SK-N-SH treated with all-trans-retinoic acid at 6 μM for 48 hours (cell line): ENCODE results near the gene RUVBL2.

ENCODE experiments used
- ATAC-seq: fragments of 200-7000 bp; cut with Tn5 transposase; 3 replicates; pipeline ENCODE4 v1.9.1; 2020; ENCODE audit warnings: mild to moderate bottlenecking, moderate library complexity
- ARNTL ChIP-seq: fragments of 450-650 bp; formaldehyde crosslinking; IDR thresholded peaks from 2 replicates; pipeline ENCODE4 v1.5.0; 2020; ENCODE audit warnings: low read depth, mild to moderate bottlenecking, moderate library complexity, borderline replicate concordance
- BACH2 ChIP-seq: fragments of 250-450 bp; sonication (Bioruptor Pico); IDR thresholded peaks from 2 replicates; pipeline ENCODE4 v1.9.0; 2021; ENCODE audit warnings: mild to moderate bottlenecking, borderline replicate concordance
- CSDC2 ChIP-seq: fragments of 250-450 bp; sonication (Bioruptor Pico); IDR thresholded peaks from 2 replicates; pipeline ENCODE4 v1.5.0; 2020; ENCODE audit warnings: mild to moderate bottlenecking, moderate library complexity
- ESRRG ChIP-seq: fragments of 250-450 bp; sonication (Bioruptor Pico); IDR thresholded peaks from 2 replicates; pipeline ENCODE4 v1.6.1; 2021; ENCODE audit warnings: mild to moderate bottlenecking
- GLIS3 ChIP-seq: fragments of 250-450 bp; sonication (Bioruptor Pico); IDR thresholded peaks from 2 replicates; pipeline ENCODE4 v1.5.0; 2020; ENCODE audit warnings: mild to moderate bottlenecking, moderate library complexity
- ISL1 ChIP-seq: fragments of 250-450 bp; sonication (Bioruptor Pico); IDR thresholded peaks from 2 replicates; pipeline ENCODE4 v2.1.2; 2022; ENCODE audit warnings: mild to moderate bottlenecking, moderate library complexity
- OSR1 ChIP-seq: fragments of 250-450 bp; sonication (Bioruptor Pico); IDR thresholded peaks from 2 replicates; pipeline ENCODE4 v1.8.0; 2022; ENCODE audit warnings: moderate library complexity, mild to moderate bottlenecking, inconsistent platforms
- PPARA ChIP-seq: fragments of 250-450 bp; sonication (Bioruptor Pico); IDR thresholded peaks from 2 replicates; pipeline ENCODE4 v1.5.0; 2020; ENCODE audit warnings: mild to moderate bottlenecking, borderline replicate concordance
- RARB ChIP-seq: fragments of 250-450 bp; sonication (Bioruptor Pico); IDR thresholded peaks from 2 replicates; pipeline ENCODE4 v1.8.0; 2021; ENCODE audit warnings: mild to moderate bottlenecking, moderate library complexity
- SNAI2 ChIP-seq: fragments of 250-450 bp; sonication (Bioruptor Pico); IDR thresholded peaks from 2 replicates; pipeline ENCODE4 v1.5.0; 2020; ENCODE audit warnings: mild to moderate bottlenecking, moderate library complexity
- TCF4 ChIP-seq: fragments of 250-450 bp; sonication (Bioruptor Pico); IDR thresholded peaks from 2 replicates; pipeline ENCODE4 v1.8.0; 2021; ENCODE audit warnings: mild to moderate bottlenecking, moderate library complexity, borderline replicate concordance
- TOX ChIP-seq: fragments of 250-450 bp; sonication (Bioruptor Pico); IDR thresholded peaks from 2 replicates; pipeline ENCODE4 v1.8.0; 2021; ENCODE audit warnings: mild to moderate bottlenecking, moderate library complexity, borderline replicate concordance
- TSHZ2 ChIP-seq: fragments of 250-450 bp; sonication (Bioruptor Pico); IDR thresholded peaks from 2 replicates; pipeline ENCODE4 v1.5.0; 2020; ENCODE audit warnings: mild to moderate bottlenecking, moderate library complexity
- ZFP3 ChIP-seq: fragments of 250-450 bp; sonication (Bioruptor Pico); IDR thresholded peaks from 2 replicates; pipeline ENCODE4 v1.5.0; 2020; ENCODE audit warnings: mild to moderate bottlenecking, moderate library complexity
- ZFP30 ChIP-seq: fragments of 450-650 bp; formaldehyde crosslinking; IDR thresholded peaks from 2 replicates; pipeline ENCODE4 v1.5.0; 2022; ENCODE audit warnings: mild to moderate bottlenecking, moderate library complexity
- ZNF565 ChIP-seq: fragments of 450-650 bp; formaldehyde crosslinking; conservative IDR thresholded peaks from 2 replicates; pipeline ENCODE4 v1.5.0; 2020; ENCODE audit warnings: low read depth, mild to moderate bottlenecking, moderate library complexity
- ZNF70 ChIP-seq: fragments of 450-650 bp; formaldehyde crosslinking; IDR thresholded peaks from 2 replicates; pipeline ENCODE4 v1.5.0; 2020; ENCODE audit warnings: mild to moderate bottlenecking, moderate library complexity
- ZNF8 ChIP-seq: fragments of 450-650 bp; formaldehyde crosslinking; IDR thresholded peaks from 2 replicates; pipeline ENCODE4 v1.5.0; 2020; ENCODE audit warnings: mild to moderate bottlenecking, moderate library complexity
- TF ChIP-seq, protein P1 (sequence below): fragments of 250-450 bp; sonication (Bioruptor Pico); IDR thresholded peaks from 2 replicates; pipeline ENCODE4 v1.8.0; 2020; ENCODE audit warnings: mild to moderate bottlenecking, moderate library complexity, borderline replicate concordance
- TF ChIP-seq, protein P2 (sequence below): fragments of 250-450 bp; sonication (Bioruptor Pico); IDR thresholded peaks from 2 replicates; pipeline ENCODE4 v1.5.1; 2021; ENCODE audit warnings: mild to moderate bottlenecking, moderate library complexity
- TF ChIP-seq, protein P3 (sequence below): fragments of 250-450 bp; sonication (Bioruptor Pico); IDR thresholded peaks from 2 replicates; pipeline ENCODE4 v1.5.1; 2020; ENCODE audit warnings: low read depth, mild to moderate bottlenecking, moderate library complexity

The RUVBL2 gene

DNA sequence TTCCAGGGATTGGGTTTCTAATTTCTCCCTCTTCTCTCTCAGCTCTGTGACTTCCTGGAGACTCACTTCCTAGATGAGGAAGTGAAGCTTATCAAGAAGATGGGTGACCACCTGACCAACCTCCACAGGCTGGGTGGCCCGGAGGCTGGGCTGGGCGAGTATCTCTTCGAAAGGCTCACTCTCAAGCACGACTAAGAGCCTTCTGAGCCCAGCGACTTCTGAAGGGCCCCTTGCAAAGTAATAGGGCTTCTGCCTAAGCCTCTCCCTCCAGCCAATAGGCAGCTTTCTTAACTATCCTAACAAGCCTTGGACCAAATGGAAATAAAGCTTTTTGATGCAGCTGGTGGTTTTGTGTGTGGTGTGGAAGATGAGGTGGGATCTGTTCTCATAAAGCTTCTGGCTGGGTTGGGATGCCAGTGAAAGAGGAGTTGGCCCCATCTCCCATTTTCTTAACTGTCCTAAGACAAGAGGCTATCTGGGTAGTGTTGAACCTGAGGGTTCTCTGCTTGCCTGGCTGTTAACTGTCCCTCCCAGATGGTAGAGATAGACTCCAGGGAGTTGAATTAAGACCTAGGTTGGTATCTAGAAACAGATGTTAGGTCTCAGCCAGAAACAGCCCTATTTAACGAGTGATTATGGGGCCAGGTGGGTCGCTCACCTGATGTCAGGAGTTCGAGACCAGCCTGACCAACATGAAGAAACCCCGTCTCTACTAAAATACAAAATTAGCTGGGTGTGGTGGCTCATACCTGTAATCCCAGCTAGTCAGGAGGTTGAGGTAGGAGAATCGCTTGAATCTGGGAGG is 26.9 kb upstream of the RUVBL2 start (continued):
- TF ChIP-seq, protein P1, sequence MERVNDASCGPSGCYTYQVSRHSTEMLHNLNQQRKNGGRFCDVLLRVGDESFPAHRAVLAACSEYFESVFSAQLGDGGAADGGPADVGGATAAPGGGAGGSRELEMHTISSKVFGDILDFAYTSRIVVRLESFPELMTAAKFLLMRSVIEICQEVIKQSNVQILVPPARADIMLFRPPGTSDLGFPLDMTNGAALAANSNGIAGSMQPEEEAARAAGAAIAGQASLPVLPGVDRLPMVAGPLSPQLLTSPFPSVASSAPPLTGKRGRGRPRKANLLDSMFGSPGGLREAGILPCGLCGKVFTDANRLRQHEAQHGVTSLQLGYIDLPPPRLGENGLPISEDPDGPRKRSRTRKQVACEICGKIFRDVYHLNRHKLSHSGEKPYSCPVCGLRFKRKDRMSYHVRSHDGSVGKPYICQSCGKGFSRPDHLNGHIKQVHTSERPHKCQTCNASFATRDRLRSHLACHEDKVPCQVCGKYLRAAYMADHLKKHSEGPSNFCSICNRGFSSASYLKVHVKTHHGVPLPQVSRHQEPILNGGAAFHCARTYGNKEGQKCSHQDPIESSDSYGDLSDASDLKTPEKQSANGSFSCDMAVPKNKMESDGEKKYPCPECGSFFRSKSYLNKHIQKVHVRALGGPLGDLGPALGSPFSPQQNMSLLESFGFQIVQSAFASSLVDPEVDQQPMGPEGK (CRISPR knock-in tag), result no peak
- no peak for TF ChIP-seq RARB (CRISPR knock-in tag)
- no peak for TF ChIP-seq ISL1 (CRISPR knock-in tag)
- no peak for TF ChIP-seq TSHZ2
- TF ChIP-seq, all 23 proteins: peak for 0

- no peak for ATAC-seq
- TF ChIP-seq PPARA (no peak), TOX (CRISPR knock-in tag) (no peak), SNAI2 (CRISPR knock-in tag) (no peak), ESRRG (CRISPR knock-in tag) (no peak), ZNF8 (CRISPR knock-in tag) (no peak), RARB (CRISPR knock-in tag) (no peak), BACH2 (CRISPR knock-in tag) (no peak), OSR1 (CRISPR knock-in tag) (no peak), TCF4 (CRISPR knock-in tag) (no peak), ARNTL (CRISPR knock-in tag) (no peak), ZFP30 (CRISPR knock-in tag) (no peak), ZNF70 (no peak), CSDC2 (CRISPR knock-in tag) (no peak), GLIS3 (no peak), ISL1 (CRISPR knock-in tag) (no peak)
- TF ChIP-seq, protein P1 (CRISPR knock-in tag), result no peak
- TF ChIP-seq, protein P2, sequence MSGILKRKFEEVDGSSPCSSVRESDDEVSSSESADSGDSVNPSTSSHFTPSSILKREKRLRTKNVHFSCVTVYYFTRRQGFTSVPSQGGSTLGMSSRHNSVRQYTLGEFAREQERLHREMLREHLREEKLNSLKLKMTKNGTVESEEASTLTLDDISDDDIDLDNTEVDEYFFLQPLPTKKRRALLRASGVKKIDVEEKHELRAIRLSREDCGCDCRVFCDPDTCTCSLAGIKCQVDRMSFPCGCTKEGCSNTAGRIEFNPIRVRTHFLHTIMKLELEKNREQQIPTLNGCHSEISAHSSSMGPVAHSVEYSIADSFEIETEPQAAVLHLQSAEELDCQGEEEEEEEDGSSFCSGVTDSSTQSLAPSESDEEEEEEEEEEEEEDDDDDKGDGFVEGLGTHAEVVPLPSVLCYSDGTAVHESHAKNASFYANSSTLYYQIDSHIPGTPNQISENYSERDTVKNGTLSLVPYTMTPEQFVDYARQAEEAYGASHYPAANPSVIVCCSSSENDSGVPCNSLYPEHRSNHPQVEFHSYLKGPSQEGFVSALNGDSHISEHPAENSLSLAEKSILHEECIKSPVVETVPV (CRISPR knock-in tag), result no peak
Measured at GRCh38 chr19:48967346-48968178, 26.1 kb upstream of the RUVBL2 start.

DNA sequence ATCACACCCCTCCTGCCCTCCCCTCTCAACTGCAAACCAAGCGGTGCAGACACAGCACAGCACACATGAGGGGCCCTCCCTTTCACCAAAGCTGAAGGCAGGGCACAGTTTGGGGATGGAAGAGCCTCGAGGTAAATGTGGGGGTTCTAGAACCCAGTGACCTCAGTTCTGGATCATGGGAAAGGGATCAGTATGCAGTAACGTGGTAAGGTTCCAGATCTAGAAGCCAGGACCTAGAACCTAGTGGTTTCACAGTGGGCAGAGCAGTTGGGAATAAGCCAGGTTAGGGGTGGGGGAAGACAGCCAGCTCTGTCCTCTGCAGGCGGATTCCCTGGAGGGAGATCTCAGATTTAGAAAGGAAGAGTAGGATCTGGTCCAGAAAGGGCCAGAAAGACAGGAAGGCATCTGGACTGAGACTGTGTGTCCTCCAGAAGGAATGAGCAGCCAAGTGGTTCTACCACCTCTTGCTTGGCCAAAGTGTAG is 25.5 kb upstream of the RUVBL2 start:
- no peak for ATAC-seq
- no peak for TF ChIP-seq ESRRG (CRISPR knock-in tag)
- TF ChIP-seq ZNF70, result no peak
- TF ChIP-seq BACH2 (CRISPR knock-in tag), result no peak
- TF ChIP-seq, protein P3, sequence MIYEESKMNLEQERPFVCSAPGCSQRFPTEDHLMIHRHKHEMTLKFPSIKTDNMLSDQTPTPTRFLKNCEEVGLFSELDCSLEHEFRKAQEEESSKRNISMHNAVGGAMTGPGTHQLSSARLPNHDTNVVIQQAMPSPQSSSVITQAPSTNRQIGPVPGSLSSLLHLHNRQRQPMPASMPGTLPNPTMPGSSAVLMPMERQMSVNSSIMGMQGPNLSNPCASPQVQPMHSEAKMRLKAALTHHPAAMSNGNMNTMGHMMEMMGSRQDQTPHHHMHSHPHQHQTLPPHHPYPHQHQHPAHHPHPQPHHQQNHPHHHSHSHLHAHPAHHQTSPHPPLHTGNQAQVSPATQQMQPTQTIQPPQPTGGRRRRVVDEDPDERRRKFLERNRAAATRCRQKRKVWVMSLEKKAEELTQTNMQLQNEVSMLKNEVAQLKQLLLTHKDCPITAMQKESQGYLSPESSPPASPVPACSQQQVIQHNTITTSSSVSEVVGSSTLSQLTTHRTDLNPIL, result no peak
- no peak for TF ChIP-seq ISL1 (CRISPR knock-in tag)
- no peak for TF ChIP-seq PPARA
- no peak for TF ChIP-seq ARNTL (CRISPR knock-in tag)
- no peak for TF ChIP-seq ZNF565 (CRISPR knock-in tag)
- TF ChIP-seq, protein P2 (CRISPR knock-in tag), result no peak
- TF ChIP-seq TOX (CRISPR knock-in tag), result no peak
- no peak for TF ChIP-seq SNAI2 (CRISPR knock-in tag)
- TF ChIP-seq ZFP3 (CRISPR knock-in tag), result no peak
- TF ChIP-seq TSHZ2, result no peak
